Mesenchymal stem cell (in vitro differentiated cells and primary cell): ENCODE measurements around the gene ST7.
A peak's percentile ranks its signal among the peaks of the same experiment; 100 is the strongest.

Source experiments
- DNase-seq: peaks from one replicate; pipeline ENCODE4 v3.0.0-alpha.2; 2013
- H2AFZ ChIP-seq: one replicate; pipeline ENCODE4 v1.6.1; 2013; ENCODE audit warnings: low read depth, mild to moderate bottlenecking, control low read depth, inconsistent platforms, low read length, moderate library complexity
- H2AK5ac ChIP-seq: 2 replicates; pipeline ENCODE4 v1.6.1; 2013; ENCODE audit warnings: low read length, moderate library complexity, mild to moderate bottlenecking, inconsistent platforms; ENCODE audit not compliant: severe bottlenecking
- H2BK120ac ChIP-seq: one replicate; pipeline ENCODE4 v1.6.1; 2013; ENCODE audit warnings: low read depth, mild to moderate bottlenecking, inconsistent platforms, low read length, moderate library complexity
- H2BK12ac ChIP-seq, 2 experiments: one replicate each; pipeline ENCODE4 v1.6.1; 2013; ENCODE audit warnings: inconsistent platforms in 2 of 2, low read length in 2 of 2, mild to moderate bottlenecking in 2 of 2, moderate library complexity in 2 of 2, control low read depth in 1 of 2
- H2BK15ac ChIP-seq: one replicate; pipeline ENCODE4 v1.6.1; 2013; ENCODE audit warnings: mild to moderate bottlenecking, low read depth, inconsistent platforms; ENCODE audit not compliant: poor library complexity, severe bottlenecking
- H2BK5ac ChIP-seq: 2 replicates; pipeline ENCODE4 v1.6.1; 2013; ENCODE audit warnings: low read depth, mild to moderate bottlenecking, low read length, control low read depth, inconsistent platforms; ENCODE audit not compliant: poor library complexity, severe bottlenecking
- H3K14ac ChIP-seq, 2 experiments: one replicate each; pipeline ENCODE4 v1.6.1; 2013; ENCODE audit warnings: inconsistent platforms in 2 of 2, low read length in 2 of 2, control low read depth in 1 of 2, mild to moderate bottlenecking in 1 of 2, moderate library complexity in 1 of 2
- H3K18ac ChIP-seq, 2 experiments: one replicate each; pipeline ENCODE4 v1.6.1; 2013; ENCODE audit warnings: inconsistent platforms in 2 of 2, low read length in 2 of 2, control low read depth in 1 of 2, low read depth in 1 of 2, mild to moderate bottlenecking in 1 of 2
- H3K23ac ChIP-seq, 2 experiments: one replicate each; pipeline ENCODE4 v1.6.1; 2013; ENCODE audit warnings: inconsistent platforms in 2 of 2, low read length in 2 of 2, mild to moderate bottlenecking in 2 of 2, moderate library complexity in 2 of 2, control low read depth in 1 of 2
- H3K27ac ChIP-seq: 2 replicates; pipeline ENCODE4 v1.5.1; 2013; ENCODE audit warnings: mild to moderate bottlenecking, moderate library complexity, low read length, control low read depth, inconsistent platforms; ENCODE audit not compliant: poor library complexity, severe bottlenecking
- H3K27me3 ChIP-seq, 2 experiments: 2 replicates each; pipeline versions ENCODE4 v1.6.1 to v1.7.0; 2013; ENCODE audit warnings: low read length in 2 of 2, mild to moderate bottlenecking in 2 of 2, moderate library complexity in 2 of 2, control low read depth in 1 of 2, inconsistent platforms in 1 of 2; ENCODE audit not compliant: control insufficient read depth in 1 of 2, insufficient read depth in 1 of 2
- H3K36me3 ChIP-seq, 2 experiments: 2 replicates each; pipeline versions ENCODE4 v1.6.1 to v1.7.0; 2013; ENCODE audit warnings: low read length in 2 of 2, control low read depth in 1 of 2, inconsistent platforms in 1 of 2, low read depth in 1 of 2, mild to moderate bottlenecking in 1 of 2; ENCODE audit not compliant: insufficient read depth in 2 of 2, control insufficient read depth in 1 of 2
- H3K4ac ChIP-seq, 2 experiments: one replicate each; pipeline ENCODE4 v1.6.1; 2013; ENCODE audit warnings: inconsistent platforms in 2 of 2, low read length in 2 of 2, mild to moderate bottlenecking in 2 of 2, moderate library complexity in 2 of 2, control low read depth in 1 of 2, low read depth in 1 of 2
- H3K4me1 ChIP-seq: 2 replicates; pipeline ENCODE4 v1.6.1; 2013; ENCODE audit warnings: low read depth, low read length, control low read depth; ENCODE audit not compliant: control insufficient read depth, insufficient read depth
- H3K4me2 ChIP-seq: 2 replicates; pipeline ENCODE4 v1.6.1; 2013; ENCODE audit warnings: low read length, mild to moderate bottlenecking, inconsistent platforms; ENCODE audit not compliant: poor library complexity, severe bottlenecking
- H3K4me3 ChIP-seq, 2 experiments: 2 replicates each; pipeline versions ENCODE4 v1.5.1 to v1.7.0; 2013; ENCODE audit warnings: low read length in 2 of 2, mild to moderate bottlenecking in 2 of 2, control low read depth in 1 of 2, low read depth in 1 of 2; ENCODE audit not compliant: insufficient read depth in 1 of 2
- H3K79me1 ChIP-seq: replicated peaks from 2 replicates; pipeline ENCODE4 v1.6.1; 2013; ENCODE audit warnings: mild to moderate bottlenecking, control low read depth, low read length, inconsistent platforms; ENCODE audit not compliant: poor library complexity, severe bottlenecking
- H3K9ac ChIP-seq: 2 replicates; pipeline ENCODE4 v1.7.0; 2013; ENCODE audit warnings: mild to moderate bottlenecking, low read length, moderate library complexity
- H3K9me3 ChIP-seq: 2 replicates; pipeline ENCODE4 v1.7.0; 2013; ENCODE audit warnings: mild to moderate bottlenecking, low read length; ENCODE audit not compliant: control insufficient read depth
- H4K8ac ChIP-seq: one replicate; pipeline ENCODE4 v1.6.1; 2013; ENCODE audit warnings: inconsistent platforms, mild to moderate bottlenecking, low read length, moderate library complexity
- H4K91ac ChIP-seq: one replicate; pipeline ENCODE4 v1.6.1; 2013; ENCODE audit warnings: mild to moderate bottlenecking, low read length, inconsistent platforms
- WGBS: methylation state at CpG from one replicate; pipeline ENCODE4 v1.1.7; 2013; ENCODE audit warnings: mixed read lengths; 5-methylcytosine and 5-hydroxymethylcytosine counted together

Gene ST7

GRCh38 chr7:117212969-117213877, 259.9 kb downstream of the ST7 start:
- H3K36me3 ChIP-seq, result peaks cover 8 to 26% of the 10 kb centered on the region in 2 experiments
- H3K4me2 ChIP-seq, result no peak overlapping the region
- H3K14ac ChIP-seq, result no peak overlapping the region
- H3K27ac ChIP-seq, result no peak overlapping the region
- no peak overlapping the region for H4K91ac ChIP-seq
- H2AFZ ChIP-seq, result no peak overlapping the region
- no peak overlapping the region for H4K8ac ChIP-seq
- no peak overlapping the region for H2AK5ac ChIP-seq
- H3K9ac ChIP-seq, result peak overlapping the region; percentile 62
- H3K9me3 ChIP-seq, result no peaks in the 10 kb centered on the region
- H3K18ac ChIP-seq, result no peak overlapping the region
- H3K23ac ChIP-seq, result no peak overlapping the region
- H3K4ac ChIP-seq, result no peak overlapping the region
- H2BK15ac ChIP-seq, result no peak overlapping the region
- WGBS, result 59% methylated on average over 3 of the region's 5 CpGs
- H2BK120ac ChIP-seq, result no peak overlapping the region
- DNase-seq, result peak; percentile 72
- no peak overlapping the region for H2BK5ac ChIP-seq
- H3K27me3 ChIP-seq, result no peaks in the 10 kb centered on the region
- H2BK12ac ChIP-seq, result no peak overlapping the region
- peaks cover 3% of the 10 kb centered on the region for H3K79me1 ChIP-seq
- H3K4me3 ChIP-seq, result no peak overlapping the region
- peaks cover 2% of the 10 kb centered on the region for H3K4me1 ChIP-seq

GRCh38 chr7:117216010-117216409, 262.7 kb downstream of the ST7 start:
- Histone ChIP-seq H2BK12ac (no peak overlapping the region), H3K9ac (no peak overlapping the region), H3K4me1 (peaks cover 5% of the 10 kb centered on the region), H3K4ac (no peak overlapping the region), H2AK5ac (no peak overlapping the region), H2BK5ac (no peak overlapping the region), H2BK15ac (no peak overlapping the region), H3K36me3 (peaks cover 8 to 23% of the 10 kb centered on the region in 2 experiments), H3K9me3 (no peaks in the 10 kb centered on the region), H3K4me2 (no peak overlapping the region), H3K4me3 (no peak overlapping the region), H3K23ac (no peak overlapping the region), H3K27me3 (no peaks in the 10 kb centered on the region), H3K27ac (no peak overlapping the region), H3K18ac (no peak overlapping the region), H2BK120ac (no peak overlapping the region), H3K79me1 (peaks cover 1% of the 10 kb centered on the region), H3K14ac (no peak overlapping the region), H2AFZ (no peak overlapping the region), H4K8ac (no peak overlapping the region), H4K91ac (no peak overlapping the region)
- WGBS, result no CpG with 5 or more reads among the region's 1 CpG
- no peak for DNase-seq

GRCh38 chr7:117216436-117217069, 263.3 kb downstream of the ST7 start:
- peaks cover 1% of the 10 kb centered on the region for H3K79me1 ChIP-seq
- H3K36me3 ChIP-seq, result peaks cover 8 to 18% of the 10 kb centered on the region in 2 experiments
- no peak overlapping the region for H4K91ac ChIP-seq
- H2BK12ac ChIP-seq, result no peak overlapping the region
- H3K18ac ChIP-seq, result peak overlapping the region in 1 of 2 experiments; percentile 19
- DNase-seq, result no peak
- H3K4me2 ChIP-seq, result no peak overlapping the region
- no peak overlapping the region for H2BK120ac ChIP-seq
- H3K27ac ChIP-seq, result no peak overlapping the region
- H3K23ac ChIP-seq, result no peak overlapping the region
- WGBS, result 96% methylated on average over 4 of the region's 5 CpGs
- H3K9ac ChIP-seq, result no peak overlapping the region
- no peak overlapping the region for H3K4me3 ChIP-seq
- H3K4ac ChIP-seq, result no peak overlapping the region
- no peak overlapping the region for H3K14ac ChIP-seq
- no peak overlapping the region for H2BK15ac ChIP-seq
- H4K8ac ChIP-seq, result no peak overlapping the region
- H3K4me1 ChIP-seq, result peaks cover 5% of the 10 kb centered on the region
- no peak overlapping the region for H2BK5ac ChIP-seq
- H2AFZ ChIP-seq, result no peak overlapping the region
- no peak overlapping the region for H2AK5ac ChIP-seq
- H3K27me3 ChIP-seq, result no peaks in the 10 kb centered on the region
- no peaks in the 10 kb centered on the region for H3K9me3 ChIP-seq
